Hematopoietic multipotent progenitor cell treated with erythropoietin and hydrocortisone succinate and interleukin-3 and kit ligand, for 4 days (in vitro differentiated cells): ENCODE measurements around the gene LRRC8B.
"Not testable (repeated sequence)": the region's sequence is repeated elsewhere in the genome, so short reads cannot be mapped to it uniquely, and the experiment has no call there.

Experiments used
- DNase-seq: peaks from one replicate; pipeline ENCODE4 v3.0.0-alpha.2; 2015

Gene LRRC8B

GRCh38 chr1:89609781-89610456 lies 85.3 kb downstream of the LRRC8B start:
- DNase-seq = no peak

GRCh38 chr1:89610457-89611011 lies 85.9 kb downstream of the LRRC8B start:
- no peak for DNase-seq

- no peak for DNase-seq
These were observed 87.1 kb downstream of the LRRC8B start for GRCh38 chr1:89611721-89612120.

- DNase-seq = no peak
These were observed 89.3 kb downstream of the LRRC8B start for GRCh38 chr1:89613928-89614327.

- peak; percentile 67 for DNase-seq
These were observed 91.3 kb downstream of the LRRC8B start for GRCh38 chr1:89615676-89616598.

DNA sequence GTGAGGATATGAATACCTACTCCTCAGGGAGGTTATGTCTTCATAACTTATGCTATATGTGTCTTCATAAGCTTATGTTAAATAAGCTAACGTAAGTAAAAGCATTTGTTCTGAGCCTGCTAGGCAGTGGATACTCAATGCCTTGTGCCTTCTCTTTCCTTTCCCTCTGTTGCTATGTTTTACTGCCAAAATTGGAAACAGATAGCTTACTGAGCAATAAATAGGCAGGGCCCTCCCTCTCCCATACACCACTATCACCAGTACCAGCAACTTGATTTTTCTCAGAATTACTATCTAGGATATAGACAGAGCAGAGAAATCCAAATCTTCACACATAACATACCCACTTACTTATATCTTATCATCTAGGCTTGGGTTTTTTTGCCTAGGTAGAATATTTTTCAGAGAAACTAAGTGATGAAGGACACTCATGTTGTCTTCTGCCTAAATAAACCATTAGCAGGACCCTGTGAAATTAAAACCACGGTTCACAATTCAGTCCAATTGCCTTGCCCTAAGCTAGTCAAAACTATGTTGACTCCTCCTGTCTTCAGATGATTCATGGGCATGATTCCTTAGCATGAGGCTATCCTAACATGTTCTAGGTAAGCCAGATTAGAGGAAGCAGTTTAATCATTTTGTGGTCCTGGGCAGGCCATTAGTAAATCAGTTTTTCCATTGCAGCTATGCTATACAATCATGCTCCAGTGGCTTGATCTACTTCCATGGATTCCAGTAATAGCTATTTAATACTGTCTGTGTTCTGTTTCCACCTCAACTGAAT lies 92.4 kb downstream of the LRRC8B start:
- no peak for DNase-seq

GRCh38 chr1:89620664-89621063 lies 96.0 kb downstream of the LRRC8B start:
- no peak for DNase-seq

- peak; percentile 72 for DNase-seq
These were observed 98.3 kb downstream of the LRRC8B start for GRCh38 chr1:89622895-89623294.

DNA sequence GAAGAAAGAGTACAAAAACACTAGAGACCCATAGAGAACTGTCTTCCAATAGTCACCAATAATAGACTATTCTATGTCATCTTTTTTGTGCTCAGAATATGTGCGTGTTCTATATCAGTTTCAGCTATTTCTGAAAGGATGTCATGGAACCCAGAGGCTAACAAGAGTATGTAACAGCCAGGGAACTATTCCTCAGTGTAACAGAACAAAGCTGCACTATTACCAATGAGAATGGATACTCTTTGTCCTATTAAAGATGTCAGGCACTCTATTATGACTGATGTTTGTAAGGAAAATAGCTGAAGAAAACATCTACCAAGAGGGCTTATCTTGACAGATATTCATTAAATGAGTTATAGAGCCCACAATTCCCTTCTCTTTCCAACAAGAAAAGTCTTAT lies 99.7 kb downstream of the LRRC8B start:
- no peak for DNase-seq

GRCh38 chr1:89624715-89625323 lies 100.2 kb downstream of the LRRC8B start:
- DNase-seq = no peak

- DNase-seq = no peak
These were observed 103.0 kb downstream of the LRRC8B start for GRCh38 chr1:89627596-89627962.

DNA sequence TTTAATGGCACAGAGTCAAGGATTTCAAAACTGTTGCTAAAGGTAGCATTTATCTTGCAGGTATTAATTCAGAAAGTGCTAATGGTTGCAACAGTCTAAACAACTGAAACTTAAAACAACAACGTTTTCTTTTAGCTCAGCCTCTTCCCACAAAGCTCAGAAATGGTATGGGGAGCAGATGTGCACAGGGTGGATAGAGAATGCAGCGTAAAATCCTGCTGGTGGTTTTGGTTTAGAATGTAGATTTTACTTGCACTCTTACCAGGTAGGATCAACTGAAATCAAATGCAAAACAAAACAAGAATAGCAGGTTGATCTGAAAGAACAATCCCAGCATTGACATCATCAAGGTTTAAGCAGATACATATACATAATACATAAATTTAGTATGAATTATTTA lies 104.5 kb downstream of the LRRC8B start:
- DNase-seq = no peak

- DNase-seq = not testable (repeated sequence)
These were observed 105.0 kb downstream of the LRRC8B start for GRCh38 chr1:89629600-89629999.

GRCh38 chr1:89630048-89630447 lies 105.4 kb downstream of the LRRC8B start:
- DNase-seq = peak; percentile 24

- no peak for DNase-seq
These were observed 107.4 kb downstream of the LRRC8B start for GRCh38 chr1:89631816-89632656.

GRCh38 chr1:89632657-89633247 lies 108.1 kb downstream of the LRRC8B start, which contains the start of gene LRRC8C:
Gene LRRC8C (plus strand): TSS chr1:89633120. CDS start chr1:89686474, 53,354 bp downstream.
- peak; percentile 91 for DNase-seq

- DNase-seq = peak; percentile 87
These were observed 108.7 kb downstream of the LRRC8B start for GRCh38 chr1:89633248-89633799.

GRCh38 chr1:89633800-89634625 lies 109.4 kb downstream of the LRRC8B start:
- DNase-seq = peak; percentile 30
